HEK293 (cell line): ENCODE measurements around the gene TBCA.

Experiments used
- GLI4 ChIP-seq: fragments of 450-650 bp; formaldehyde crosslinking; IDR thresholded peaks from 2 replicates; pipeline ENCODE4 v1.5.1; 2016; ENCODE audit warnings: missing biosample characterization, missing genetic modification characterization
- INSM2 ChIP-seq: fragments of 450-650 bp; formaldehyde crosslinking; IDR thresholded peaks from 2 replicates; pipeline ENCODE4 v1.5.1; 2016; ENCODE audit warnings: missing biosample characterization, missing genetic modification characterization
- PRDM4 ChIP-seq: fragments of 450-650 bp; formaldehyde crosslinking; IDR thresholded peaks from 2 replicates; pipeline ENCODE4 v1.5.1; 2017; ENCODE audit warnings: missing biosample characterization, missing genetic modification characterization
- SCRT2 ChIP-seq: fragments of 450-650 bp; formaldehyde crosslinking; IDR thresholded peaks from 2 replicates; pipeline ENCODE4 v1.5.1; 2016; ENCODE audit warnings: missing biosample characterization, missing genetic modification characterization
- TCF7L2 ChIP-seq: IDR thresholded peaks from 2 replicates; pipeline ENCODE4 v1.6.1; 2011; ENCODE audit warnings: low read depth, mild to moderate bottlenecking, inconsistent platforms, low read length, moderate library complexity, borderline replicate concordance
- TSHZ1 ChIP-seq: fragments of 450-650 bp; formaldehyde crosslinking; IDR thresholded peaks from 2 replicates; pipeline ENCODE4 v1.5.1; 2016; ENCODE audit warnings: missing biosample characterization, missing genetic modification characterization, borderline replicate concordance
- WT1 ChIP-seq: fragments of 450-650 bp; formaldehyde crosslinking; IDR thresholded peaks from 2 replicates; pipeline ENCODE4 v1.5.1; 2016; ENCODE audit warnings: missing biosample characterization, missing genetic modification characterization
- ZBTB44 ChIP-seq: fragments of 450-650 bp; IDR thresholded peaks from 2 replicates; pipeline ENCODE4 v1.5.1; 2018; ENCODE audit warnings: missing biosample characterization, mild to moderate bottlenecking, missing genetic modification characterization
- ZBTB48 ChIP-seq: fragments of 450-650 bp; formaldehyde crosslinking; IDR thresholded peaks from 2 replicates; pipeline ENCODE4 v1.5.1; 2016; ENCODE audit warnings: missing biosample characterization, missing genetic modification characterization
- ZEB2 ChIP-seq: fragments of 450-650 bp; formaldehyde crosslinking; IDR thresholded peaks from 2 replicates; pipeline ENCODE4 v1.5.1; 2016; ENCODE audit warnings: missing biosample characterization, missing genetic modification characterization
- ZNF169 ChIP-seq: fragments of 450-650 bp; formaldehyde crosslinking; IDR thresholded peaks from 2 replicates; pipeline ENCODE4 v1.5.1; 2016; ENCODE audit warnings: missing biosample characterization, missing genetic modification characterization
- ZNF335 ChIP-seq: fragments of 450-650 bp; formaldehyde crosslinking; conservative IDR thresholded peaks from 2 replicates; pipeline ENCODE4 v1.5.1; 2016; ENCODE audit warnings: missing biosample characterization, missing genetic modification characterization
- ZNF366 ChIP-seq: fragments of 450-650 bp; formaldehyde crosslinking; conservative IDR thresholded peaks from 2 replicates; pipeline ENCODE4 v1.5.1; 2016; ENCODE audit warnings: missing biosample characterization, missing genetic modification characterization
- ZNF518A ChIP-seq: fragments of 450-650 bp; formaldehyde crosslinking; conservative IDR thresholded peaks from 2 replicates; pipeline ENCODE4 v1.5.1; 2016; ENCODE audit warnings: low read depth, missing biosample characterization, missing genetic modification characterization
- ZNF639 ChIP-seq: fragments of 450-650 bp; formaldehyde crosslinking; IDR thresholded peaks from 2 replicates; pipeline ENCODE4 v1.5.1; 2016; ENCODE audit warnings: missing biosample characterization, missing genetic modification characterization
- ZNF645 ChIP-seq: fragments of 450-650 bp; formaldehyde crosslinking; IDR thresholded peaks from 2 replicates; pipeline ENCODE4; 2016; ENCODE audit warnings: missing biosample characterization, missing genetic modification characterization

TBCA gene

GRCh38 chr5:77644371-77645157, 131.6 kb downstream of the TBCA start (continued):
- TF ChIP-seq TSHZ1 (tag by site-specific recombination) = 0 out of 2 replicates have a peak, but pooled peaks have one; percentile 26
- TF ChIP-seq SCRT2 (tag by site-specific recombination) = no peak
- peak; percentile 36; the same call in 1 of the 2 replicates for TF ChIP-seq ZBTB44 (tag by site-specific recombination)
- TF ChIP-seq PRDM4 (tag by site-specific recombination) = peak; percentile 42; the same call in 1 of the 2 replicates
- peak; percentile 78; the same call in 1 of the 2 replicates for TF ChIP-seq ZNF639
- TF ChIP-seq ZNF335 (tag by site-specific recombination) = peak; percentile 90
- TF ChIP-seq ZBTB48 (tag by site-specific recombination) = peak; percentile 40; the same call in 1 of the 2 replicates
- TF ChIP-seq TCF7L2 = no peak
- TF ChIP-seq ZNF366 (tag by site-specific recombination) = peak; percentile 99
- no peak for TF ChIP-seq INSM2 (tag by site-specific recombination)
- TF ChIP-seq ZNF518A (tag by site-specific recombination) = 0 out of 2 replicates have a peak, but pooled peaks have one; percentile 8
- no peak for TF ChIP-seq ZNF169 (tag by site-specific recombination)
- TF ChIP-seq WT1 = no peak
- TF ChIP-seq ZNF645 (tag by site-specific recombination) = peak; percentile 86; the same call in 1 of the 2 replicates
- peak; percentile 29; the same call in 1 of the 2 replicates for TF ChIP-seq ZEB2 (tag by site-specific recombination)
- TF ChIP-seq GLI4 (tag by site-specific recombination) = peak; percentile 60; the same call in 1 of the 2 replicates
